ENCODE measurements around the gene MAGEA3. TPM values are rescaled to one million over a fixed set of nuclear protein-coding genes. Genes with fewer than 3 reads are reported as not detected.
"Not testable (repeated sequence)": the region's sequence is repeated elsewhere in the genome, so short reads cannot be mapped to it uniquely, and the experiment has no call there.

The MAGEA3 gene
- total and polyA plus RNA-seq, 2 donors (not counting 3 experiments of a cell fraction or from before 2014, with no cell fraction given), result not detected

GRCh38 chrX:152700390-152700789 is 1.8 kb downstream of the MAGEA3 start:
- dilution Hi-C loops (cut with MboI; ENCODE audit: extremely low pct_ligation_motif_present, low sequenced_read_pairs); H3K4me2 ChIP-seq (ENCODE audit: insufficient read depth, low read length); H3K9ac ChIP-seq (replicated peaks; ENCODE audit: extremely low read depth, insufficient read depth, low read length); H3K27ac ChIP-seq (ENCODE audit: insufficient read depth, low read depth, low read length); BruUV-seq (replicated peaks); H3K36me3 ChIP-seq (ENCODE audit: control insufficient read depth in 2 of 2, extremely low read depth in 1 of 2, insufficient read depth in 2 of 2, low read length in 2 of 2); CTCF ChIA-PET; FAIRE-seq; H3K79me2 ChIP-seq (ENCODE audit: control insufficient read depth, insufficient read depth, low read length); H3K4me3 ChIP-seq (replicated peaks in 1 of 3; ENCODE audit: insufficient read depth in 1 of 3, low read depth in 1 of 3, low read length in 3 of 3); DNase-seq (ENCODE audit: low read depth, low spot score); H2AFZ ChIP-seq (ENCODE audit: low read depth, low read length); H3K27me3 ChIP-seq (ENCODE audit: control insufficient read depth in 2 of 2, insufficient read depth in 2 of 2, low read length in 2 of 2); POLR2A ChIA-PET; H4K20me1 ChIP-seq (replicated peaks; ENCODE audit: control insufficient read depth, extremely low read depth, insufficient read depth, low read length); intact Hi-C loops (cut with micrococcal nuclease); H3K4me1 ChIP-seq (ENCODE audit: control insufficient read depth, extremely low read depth, insufficient read depth, low read length); H3K9me3 ChIP-seq (replicated peaks; ENCODE audit: control insufficient read depth, insufficient read depth, low read length); H3K9me1 ChIP-seq (replicated peaks; ENCODE audit: control insufficient read depth, extremely low read depth, insufficient read depth, low read length): not testable (repeated sequence)

DNA sequence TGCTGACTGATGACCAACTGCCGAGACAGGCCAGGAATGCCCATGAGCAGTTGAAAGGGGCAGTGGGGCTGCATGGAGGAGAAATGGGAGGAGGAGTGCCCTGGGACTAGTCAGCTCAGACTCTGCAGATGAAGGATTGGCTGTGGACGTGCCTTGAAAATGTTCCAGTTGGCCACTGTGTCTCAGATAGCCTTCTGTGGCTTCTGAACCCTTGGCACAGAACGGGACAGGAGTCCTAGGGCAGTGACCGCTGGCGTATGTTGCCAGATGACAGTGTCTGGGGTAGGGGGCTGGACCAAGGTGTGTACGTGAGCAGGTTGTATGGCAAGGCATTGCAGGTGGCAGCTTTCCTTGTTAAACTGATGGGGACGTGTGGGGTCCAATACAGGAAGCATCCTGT is 7.9 kb downstream of the MAGEA3 start:
- H3K79me2 ChIP-seq (ENCODE audit: control insufficient read depth, insufficient read depth, low read length); H3K27ac ChIP-seq (ENCODE audit: insufficient read depth, low read depth, low read length); H3K9me1 ChIP-seq (replicated peaks; ENCODE audit: control insufficient read depth, extremely low read depth, insufficient read depth, low read length); DNase-seq (ENCODE audit: low read depth, low spot score); POLR2A ChIA-PET; H3K4me1 ChIP-seq (ENCODE audit: control insufficient read depth, extremely low read depth, insufficient read depth, low read length); intact Hi-C loops (cut with micrococcal nuclease); H3K27me3 ChIP-seq (ENCODE audit: control insufficient read depth in 2 of 2, insufficient read depth in 2 of 2, low read length in 2 of 2); H2AFZ ChIP-seq (ENCODE audit: low read depth, low read length); H3K36me3 ChIP-seq (ENCODE audit: control insufficient read depth in 2 of 2, extremely low read depth in 1 of 2, insufficient read depth in 2 of 2, low read length in 2 of 2); H3K4me2 ChIP-seq (ENCODE audit: insufficient read depth, low read length); H3K9me3 ChIP-seq (replicated peaks; ENCODE audit: control insufficient read depth, insufficient read depth, low read length); H3K4me3 ChIP-seq (replicated peaks in 1 of 3; ENCODE audit: insufficient read depth in 1 of 3, low read depth in 1 of 3, low read length in 3 of 3); H3K9ac ChIP-seq (replicated peaks; ENCODE audit: extremely low read depth, insufficient read depth, low read length); dilution Hi-C loops (cut with MboI; ENCODE audit: extremely low pct_ligation_motif_present, low sequenced_read_pairs); BruUV-seq (replicated peaks); H4K20me1 ChIP-seq (replicated peaks; ENCODE audit: control insufficient read depth, extremely low read depth, insufficient read depth, low read length); CTCF ChIA-PET; FAIRE-seq: not testable (repeated sequence)

DNA sequence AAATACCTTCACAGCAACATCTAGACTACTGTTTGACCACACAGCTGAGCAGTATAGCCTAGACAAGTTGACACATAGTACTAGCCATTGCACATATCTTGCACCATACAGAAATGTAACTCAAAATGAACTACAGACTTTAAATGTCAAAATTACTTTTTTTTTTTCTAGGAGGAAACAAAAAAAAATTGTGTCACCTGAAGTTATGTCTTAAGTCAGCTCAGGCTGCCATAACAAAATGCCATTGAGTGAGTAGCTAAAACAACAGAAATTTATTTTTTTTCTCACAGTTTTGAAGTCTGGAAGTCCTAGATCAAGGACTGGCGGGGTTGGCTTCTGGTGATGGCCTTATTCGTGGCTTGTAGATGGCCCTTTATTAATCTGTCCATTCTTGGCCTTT is 10.6 kb downstream of the MAGEA3 start, which contains the start of gene CSAG2:
Gene CSAG2, minus strand, starts transcription at position 101 of the 400 bp plus-strand sequence. CDS start 161 bp downstream, outside the sequence.
- H3K9me3 ChIP-seq (replicated peaks; ENCODE audit: control insufficient read depth, insufficient read depth, low read length); H3K4me3 ChIP-seq (replicated peaks in 1 of 3; ENCODE audit: insufficient read depth in 1 of 3, low read depth in 1 of 3, low read length in 3 of 3); CTCF ChIA-PET; H3K4me1 ChIP-seq (ENCODE audit: control insufficient read depth, extremely low read depth, insufficient read depth, low read length); H3K27ac ChIP-seq (ENCODE audit: insufficient read depth, low read depth, low read length); H3K36me3 ChIP-seq (ENCODE audit: control insufficient read depth in 2 of 2, extremely low read depth in 1 of 2, insufficient read depth in 2 of 2, low read length in 2 of 2); H3K79me2 ChIP-seq (ENCODE audit: control insufficient read depth, insufficient read depth, low read length); H3K4me2 ChIP-seq (ENCODE audit: insufficient read depth, low read length); H3K9me1 ChIP-seq (replicated peaks; ENCODE audit: control insufficient read depth, extremely low read depth, insufficient read depth, low read length); H3K9ac ChIP-seq (replicated peaks; ENCODE audit: extremely low read depth, insufficient read depth, low read length); BruUV-seq (replicated peaks); FAIRE-seq; H4K20me1 ChIP-seq (replicated peaks; ENCODE audit: control insufficient read depth, extremely low read depth, insufficient read depth, low read length); H2AFZ ChIP-seq (ENCODE audit: low read depth, low read length); POLR2A ChIA-PET; H3K27me3 ChIP-seq (ENCODE audit: control insufficient read depth in 2 of 2, insufficient read depth in 2 of 2, low read length in 2 of 2); dilution Hi-C loops (cut with MboI; ENCODE audit: extremely low pct_ligation_motif_present, low sequenced_read_pairs); intact Hi-C loops (cut with micrococcal nuclease); DNase-seq (ENCODE audit: low read depth, low spot score): not testable (repeated sequence)

DNA sequence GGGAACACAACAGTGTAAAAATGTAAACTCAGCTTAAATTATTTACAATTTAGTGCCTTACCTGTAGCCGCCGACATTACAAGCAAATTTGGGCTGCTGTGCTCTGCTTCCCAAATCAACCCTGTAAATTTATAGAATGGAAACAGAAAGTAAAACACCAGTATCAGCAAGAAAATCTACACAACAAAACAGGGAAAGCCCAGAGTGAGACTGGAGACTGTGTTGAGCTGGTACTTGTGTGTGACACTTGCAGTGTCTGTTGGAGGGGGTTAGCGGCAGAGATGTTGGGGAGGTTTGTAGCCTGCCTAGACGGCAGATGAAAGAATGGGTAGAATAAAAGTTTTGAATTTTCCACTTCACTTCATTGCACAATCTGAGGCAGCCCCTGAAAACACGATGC is 14.6 kb downstream of the MAGEA3 start:
- POLR2A ChIA-PET; H3K36me3 ChIP-seq (ENCODE audit: control insufficient read depth in 2 of 2, extremely low read depth in 1 of 2, insufficient read depth in 2 of 2, low read length in 2 of 2); H3K9me1 ChIP-seq (replicated peaks; ENCODE audit: control insufficient read depth, extremely low read depth, insufficient read depth, low read length); H3K4me3 ChIP-seq (replicated peaks in 1 of 3; ENCODE audit: insufficient read depth in 1 of 3, low read depth in 1 of 3, low read length in 3 of 3); H4K20me1 ChIP-seq (replicated peaks; ENCODE audit: control insufficient read depth, extremely low read depth, insufficient read depth, low read length); CTCF ChIA-PET; FAIRE-seq; dilution Hi-C loops (cut with MboI; ENCODE audit: extremely low pct_ligation_motif_present, low sequenced_read_pairs); intact Hi-C loops (cut with micrococcal nuclease); H3K4me2 ChIP-seq (ENCODE audit: insufficient read depth, low read length); H3K9ac ChIP-seq (replicated peaks; ENCODE audit: extremely low read depth, insufficient read depth, low read length); H3K27ac ChIP-seq (ENCODE audit: insufficient read depth, low read depth, low read length); H2AFZ ChIP-seq (ENCODE audit: low read depth, low read length); H3K4me1 ChIP-seq (ENCODE audit: control insufficient read depth, extremely low read depth, insufficient read depth, low read length); H3K27me3 ChIP-seq (ENCODE audit: control insufficient read depth in 2 of 2, insufficient read depth in 2 of 2, low read length in 2 of 2); H3K9me3 ChIP-seq (replicated peaks; ENCODE audit: control insufficient read depth, insufficient read depth, low read length); BruUV-seq (replicated peaks); DNase-seq (ENCODE audit: low read depth, low spot score); H3K79me2 ChIP-seq (ENCODE audit: control insufficient read depth, insufficient read depth, low read length): not testable (repeated sequence)
